ENCODE measurements around the gene UTP18. TPM values are rescaled to one million over a fixed set of nuclear protein-coding genes. Genes with fewer than 3 reads are reported as not detected.

UTP18 gene
- total and polyA plus RNA-seq, 7 donors, result 17.4 to 27.9 (median 20.4) TPM

DNA sequence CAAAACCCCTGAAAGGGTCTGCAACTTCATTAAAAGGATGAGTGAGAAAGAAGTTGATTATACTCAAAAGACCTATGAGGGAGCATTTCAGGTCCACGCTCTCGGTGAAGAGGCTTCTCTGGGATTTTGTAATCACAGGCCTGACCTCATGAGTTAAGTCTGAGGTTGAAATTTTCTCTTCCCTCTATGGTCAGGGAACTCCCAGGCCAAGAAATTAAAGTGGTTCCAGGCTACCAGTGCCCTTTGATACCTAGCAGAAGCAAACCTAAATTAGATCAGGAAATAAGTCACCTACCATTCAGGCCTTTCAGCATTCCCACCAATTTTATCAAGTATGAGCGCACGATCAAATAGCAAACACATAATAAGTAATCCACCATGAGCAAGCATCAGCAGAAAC lies 28.3 kb upstream of the UTP18 start:
- Histone ChIP-seq H3K36me3 (no peaks in the 10 kb centered on the region), H3K4me1 (no peaks in the 10 kb centered on the region), H3K27me3 (no peaks in the 10 kb centered on the region), H3K27ac (no peak overlapping the region), H3K9me3 (no peaks in the 10 kb centered on the region), H3K4me3 (no peak overlapping the region)
- intact Hi-C loops (cut with DNase I), result no loop called here
- 87 to 89% methylated on average over 4 of the region's 4 CpGs for WGBS, 2 donors
- TF ChIP-seq POLR2AphosphoS5 (IDR thresholded peaks at IDR 0.05) (no peak), POLR2A (IDR thresholded peaks at IDR 0.05) (no peak), EP300 (IDR thresholded peaks at IDR 0.05) (no peak)
- TF ChIP-seq, protein P1, sequence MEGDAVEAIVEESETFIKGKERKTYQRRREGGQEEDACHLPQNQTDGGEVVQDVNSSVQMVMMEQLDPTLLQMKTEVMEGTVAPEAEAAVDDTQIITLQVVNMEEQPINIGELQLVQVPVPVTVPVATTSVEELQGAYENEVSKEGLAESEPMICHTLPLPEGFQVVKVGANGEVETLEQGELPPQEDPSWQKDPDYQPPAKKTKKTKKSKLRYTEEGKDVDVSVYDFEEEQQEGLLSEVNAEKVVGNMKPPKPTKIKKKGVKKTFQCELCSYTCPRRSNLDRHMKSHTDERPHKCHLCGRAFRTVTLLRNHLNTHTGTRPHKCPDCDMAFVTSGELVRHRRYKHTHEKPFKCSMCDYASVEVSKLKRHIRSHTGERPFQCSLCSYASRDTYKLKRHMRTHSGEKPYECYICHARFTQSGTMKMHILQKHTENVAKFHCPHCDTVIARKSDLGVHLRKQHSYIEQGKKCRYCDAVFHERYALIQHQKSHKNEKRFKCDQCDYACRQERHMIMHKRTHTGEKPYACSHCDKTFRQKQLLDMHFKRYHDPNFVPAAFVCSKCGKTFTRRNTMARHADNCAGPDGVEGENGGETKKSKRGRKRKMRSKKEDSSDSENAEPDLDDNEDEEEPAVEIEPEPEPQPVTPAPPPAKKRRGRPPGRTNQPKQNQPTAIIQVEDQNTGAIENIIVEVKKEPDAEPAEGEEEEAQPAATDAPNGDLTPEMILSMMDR (IDR thresholded peaks at IDR 0.05), result no peak
- DNase-seq, result no peak

DNA sequence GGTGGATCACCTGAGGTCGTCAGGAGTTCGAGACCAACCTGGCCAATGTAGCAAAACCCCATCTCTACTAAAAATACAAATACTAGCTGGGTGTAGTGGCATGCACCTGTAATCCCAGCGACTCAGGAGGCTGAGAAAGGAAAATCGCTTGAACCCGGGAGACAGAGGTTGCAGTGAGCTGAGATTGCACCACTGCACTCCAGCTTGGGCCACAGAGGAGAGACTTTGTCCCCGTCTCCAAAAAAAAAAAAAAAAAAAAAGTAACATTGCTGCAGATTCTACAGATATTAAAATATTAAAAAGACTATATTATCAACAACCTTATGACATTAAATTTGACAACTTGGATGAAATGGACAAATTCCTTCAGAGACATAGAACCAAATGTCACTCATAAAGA lies 26.2 kb upstream of the UTP18 start:
- H3K4me1 ChIP-seq, result no peaks in the 10 kb centered on the region
- DNase-seq, result no peak
- intact Hi-C loops (cut with DNase I), result no loop called here
- TF ChIP-seq EP300 (IDR thresholded peaks at IDR 0.05), result no peak
- TF ChIP-seq, protein P1 (IDR thresholded peaks at IDR 0.05), result no peak
- no peak for TF ChIP-seq POLR2AphosphoS5 (IDR thresholded peaks at IDR 0.05)
- no peak for TF ChIP-seq POLR2A (IDR thresholded peaks at IDR 0.05)
- H3K27me3 ChIP-seq, result no peaks in the 10 kb centered on the region
- 80 to 92% methylated on average over 6 of the region's 6 CpGs for WGBS, 2 donors
- H3K9me3 ChIP-seq, result no peaks in the 10 kb centered on the region
- no peak overlapping the region for H3K27ac ChIP-seq
- H3K36me3 ChIP-seq, result no peaks in the 10 kb centered on the region
- H3K4me3 ChIP-seq, result no peak overlapping the region

DNA sequence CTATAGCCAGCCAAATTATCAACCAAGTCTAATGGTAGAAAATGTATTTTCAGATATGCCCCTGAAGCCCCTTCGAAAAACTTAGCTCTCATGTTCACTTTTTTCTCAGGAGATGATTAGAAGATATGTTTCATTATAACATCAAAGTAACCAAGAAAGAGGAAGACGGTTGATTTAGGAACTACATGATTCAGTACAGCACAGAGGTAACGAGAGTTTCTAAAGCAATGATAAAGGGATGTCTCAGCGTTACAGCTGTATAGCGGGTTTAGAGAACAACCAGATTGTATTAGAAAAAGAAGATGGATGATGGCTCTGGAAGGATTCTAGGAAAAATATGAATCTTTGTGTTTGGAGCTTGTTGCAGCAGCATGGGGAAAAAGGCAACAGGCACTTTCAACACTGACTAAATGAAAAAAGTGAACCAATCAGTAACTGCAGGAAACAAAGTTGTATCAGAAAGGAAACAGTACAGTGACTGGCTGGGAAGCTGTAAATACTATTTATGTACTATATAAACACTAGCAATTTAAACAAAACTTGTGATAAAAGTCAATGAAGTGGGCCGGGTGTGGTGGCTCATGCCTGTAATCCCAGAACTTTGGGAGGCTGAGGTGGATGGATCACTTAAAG lies 22.0 kb upstream of the UTP18 start:
- H3K9me3 ChIP-seq, result no peaks in the 10 kb centered on the region
- WGBS, 2 donors, result 44 to 70% methylated on average over 6 of the region's 6 CpGs
- intact Hi-C loops (cut with DNase I), result no loop called here
- DNase-seq, result no peak
- H3K27me3 ChIP-seq, result no peaks in the 10 kb centered on the region
- TF ChIP-seq, protein P1 (IDR thresholded peaks at IDR 0.05), result no peak
- TF ChIP-seq EP300 (IDR thresholded peaks at IDR 0.05) (no peak), POLR2A (IDR thresholded peaks at IDR 0.05) (no peak), POLR2AphosphoS5 (IDR thresholded peaks at IDR 0.05) (no peak)
- no peak overlapping the region for H3K4me3 ChIP-seq
- H3K4me1 ChIP-seq, result no peaks in the 10 kb centered on the region
- no peaks in the 10 kb centered on the region for H3K36me3 ChIP-seq
- H3K27ac ChIP-seq, result no peak overlapping the region

DNA sequence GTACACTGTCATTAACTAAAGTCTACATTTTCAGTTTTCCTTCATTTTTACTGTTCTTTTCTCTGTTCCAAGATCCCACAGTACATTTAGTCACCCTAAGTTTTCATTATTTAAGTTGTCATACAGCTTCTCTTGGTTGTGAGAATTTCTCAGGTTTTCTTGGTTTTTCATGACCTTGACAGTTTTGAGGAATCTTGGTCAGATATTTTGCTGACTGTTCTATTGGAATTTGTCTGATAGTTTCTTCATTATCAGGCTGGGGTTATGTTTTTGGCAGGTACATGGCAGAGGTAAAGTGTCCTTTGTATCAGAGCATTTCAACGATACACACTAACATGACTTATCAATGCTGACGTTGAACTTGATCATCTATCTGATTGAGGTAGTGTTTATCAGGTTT lies 20.1 kb upstream of the UTP18 start:
- intact Hi-C loops (cut with DNase I), result no loop called here
- WGBS, 2 donors, result 92 to 95% methylated on average over 2 of the region's 2 CpGs

More for the DNA sequence above, 20.1 kb upstream of the UTP18 start:
- Histone ChIP-seq H3K27ac (no peak overlapping the region), H3K36me3 (no peaks in the 10 kb centered on the region), H3K4me3 (no peak overlapping the region), H3K27me3 (no peaks in the 10 kb centered on the region), H3K4me1 (no peaks in the 10 kb centered on the region), H3K9me3 (no peaks in the 10 kb centered on the region)
- no peak for DNase-seq
- no peak for TF ChIP-seq EP300 (IDR thresholded peaks at IDR 0.05)
- no peak for TF ChIP-seq POLR2AphosphoS5 (IDR thresholded peaks at IDR 0.05)
- TF ChIP-seq POLR2A (IDR thresholded peaks at IDR 0.05), result no peak
- TF ChIP-seq, protein P1 (IDR thresholded peaks at IDR 0.05), result no peak

Measured in sigmoid colon (tissue), 7 donors.